ENCODE results near the gene ATXN1L.
"Not testable (repeated sequence)": the region's sequence is repeated elsewhere in the genome, so short reads cannot be mapped to it uniquely, and the experiment has no call there.

ATXN1L gene

DNA sequence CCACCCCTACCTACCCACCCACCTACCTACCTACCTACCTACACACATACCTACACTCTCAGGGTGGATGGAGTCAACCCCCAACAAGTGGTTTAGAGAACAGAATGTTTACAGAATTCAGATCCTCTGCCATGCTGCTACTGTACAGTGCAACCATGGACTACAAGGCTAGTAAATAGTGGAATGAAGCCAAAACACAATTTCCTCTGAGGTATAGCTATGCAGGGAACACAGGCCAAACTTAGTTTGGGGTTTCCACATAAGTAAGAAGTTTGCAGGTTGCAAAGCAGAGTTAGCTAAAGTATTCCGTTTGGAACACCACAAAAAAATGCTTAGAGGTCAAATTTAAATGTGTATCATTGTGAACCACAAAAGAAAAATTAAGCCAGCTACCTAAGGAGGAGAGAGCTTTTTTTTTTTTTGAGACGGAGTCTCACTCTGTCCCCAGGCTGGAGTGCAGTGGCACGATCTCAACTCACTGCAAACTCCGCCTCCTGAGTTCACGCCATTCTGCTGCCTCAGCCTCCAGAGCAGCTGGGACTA lies 34.4 kb upstream of the ATXN1L start:
- TF ChIP-seq, protein P1, sequence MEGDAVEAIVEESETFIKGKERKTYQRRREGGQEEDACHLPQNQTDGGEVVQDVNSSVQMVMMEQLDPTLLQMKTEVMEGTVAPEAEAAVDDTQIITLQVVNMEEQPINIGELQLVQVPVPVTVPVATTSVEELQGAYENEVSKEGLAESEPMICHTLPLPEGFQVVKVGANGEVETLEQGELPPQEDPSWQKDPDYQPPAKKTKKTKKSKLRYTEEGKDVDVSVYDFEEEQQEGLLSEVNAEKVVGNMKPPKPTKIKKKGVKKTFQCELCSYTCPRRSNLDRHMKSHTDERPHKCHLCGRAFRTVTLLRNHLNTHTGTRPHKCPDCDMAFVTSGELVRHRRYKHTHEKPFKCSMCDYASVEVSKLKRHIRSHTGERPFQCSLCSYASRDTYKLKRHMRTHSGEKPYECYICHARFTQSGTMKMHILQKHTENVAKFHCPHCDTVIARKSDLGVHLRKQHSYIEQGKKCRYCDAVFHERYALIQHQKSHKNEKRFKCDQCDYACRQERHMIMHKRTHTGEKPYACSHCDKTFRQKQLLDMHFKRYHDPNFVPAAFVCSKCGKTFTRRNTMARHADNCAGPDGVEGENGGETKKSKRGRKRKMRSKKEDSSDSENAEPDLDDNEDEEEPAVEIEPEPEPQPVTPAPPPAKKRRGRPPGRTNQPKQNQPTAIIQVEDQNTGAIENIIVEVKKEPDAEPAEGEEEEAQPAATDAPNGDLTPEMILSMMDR (IDR thresholded peaks at IDR 0.05; ENCODE audit: low read depth, low read length), result no peak
- no peak overlapping the region for H3K4me3 ChIP-seq (ENCODE audit: low read depth, low read length)

GRCh38 chr16:71817155-71817500 lies 28.6 kb upstream of the ATXN1L start:
- not testable (repeated sequence) for H3K4me3 ChIP-seq (ENCODE audit: low read depth, low read length)

GRCh38 chr16:71826533-71827017 lies 19.2 kb upstream of the ATXN1L start:
- no peak overlapping the region for H3K4me3 ChIP-seq (ENCODE audit: low read depth, low read length)
- TF ChIP-seq, protein P1 (IDR thresholded peaks at IDR 0.05; ENCODE audit: low read depth, low read length), result no peak

GRCh38 chr16:71830359-71830758 lies 15.4 kb upstream of the ATXN1L start:
- TF ChIP-seq, protein P1 (IDR thresholded peaks at IDR 0.05; ENCODE audit: low read depth, low read length), result no peak
- H3K4me3 ChIP-seq (ENCODE audit: low read depth, low read length), result no peak overlapping the region

- not testable (repeated sequence) for H3K4me3 ChIP-seq (ENCODE audit: low read depth, low read length)
These were observed 14.1 kb upstream of the ATXN1L start for GRCh38 chr16:71831698-71832097.

- H3K4me3 ChIP-seq (ENCODE audit: low read depth, low read length), result not testable (repeated sequence)
These were observed 13.7 kb upstream of the ATXN1L start for GRCh38 chr16:71832112-71832511.

DNA sequence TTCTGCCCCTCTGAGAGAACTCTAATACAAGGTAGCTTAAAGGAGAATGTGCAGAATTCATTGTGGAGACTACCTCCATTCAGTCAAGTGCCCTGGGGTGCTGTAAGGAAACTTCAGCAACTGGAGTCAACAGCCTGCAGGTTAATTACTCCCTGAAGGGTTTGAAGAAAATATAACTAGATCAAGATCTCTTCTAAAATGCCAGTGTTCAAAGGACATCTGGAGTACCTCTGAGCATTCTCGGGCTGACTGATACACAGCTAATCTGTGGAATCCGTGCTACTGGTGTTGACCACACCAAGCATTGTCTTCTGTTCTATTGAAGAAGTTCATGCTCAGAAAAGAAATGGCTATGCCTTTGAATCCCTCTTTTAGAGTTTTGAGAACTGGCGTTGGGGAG lies 11.5 kb upstream of the ATXN1L start:
- TF ChIP-seq, protein P1 (IDR thresholded peaks at IDR 0.05; ENCODE audit: low read depth, low read length), result no peak
- H3K4me3 ChIP-seq (ENCODE audit: low read depth, low read length), result no peak overlapping the region

DNA sequence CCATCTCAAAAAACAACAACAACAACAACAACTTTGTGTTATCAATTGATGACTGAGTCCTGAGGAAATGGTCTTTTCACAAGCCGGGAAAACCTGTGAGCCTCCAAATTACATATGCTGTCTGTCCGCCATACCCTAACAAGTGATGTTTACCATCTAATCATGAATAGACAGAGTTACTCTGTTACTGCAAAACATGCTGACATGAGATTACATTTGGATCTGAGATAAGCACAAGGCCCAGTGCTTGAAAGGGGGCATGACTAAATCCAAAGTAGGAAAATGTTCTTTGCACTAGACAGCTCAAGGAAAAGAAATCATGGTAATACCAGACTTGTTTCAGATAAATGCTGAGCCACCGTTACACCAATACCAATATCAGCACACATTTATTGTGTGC lies 8.6 kb upstream of the ATXN1L start:
- TF ChIP-seq, protein P1 (IDR thresholded peaks at IDR 0.05; ENCODE audit: low read depth, low read length), result no peak
- H3K4me3 ChIP-seq (ENCODE audit: low read depth, low read length), result no peak overlapping the region

GRCh38 chr16:71840052-71840451 lies 5.7 kb upstream of the ATXN1L start:
- H3K4me3 ChIP-seq (ENCODE audit: low read depth, low read length), result no peak overlapping the region
- TF ChIP-seq, protein P1 (IDR thresholded peaks at IDR 0.05; ENCODE audit: low read depth, low read length), result no peak
